ENCODE data around the gene JAZF1.

Gene JAZF1

DNA sequence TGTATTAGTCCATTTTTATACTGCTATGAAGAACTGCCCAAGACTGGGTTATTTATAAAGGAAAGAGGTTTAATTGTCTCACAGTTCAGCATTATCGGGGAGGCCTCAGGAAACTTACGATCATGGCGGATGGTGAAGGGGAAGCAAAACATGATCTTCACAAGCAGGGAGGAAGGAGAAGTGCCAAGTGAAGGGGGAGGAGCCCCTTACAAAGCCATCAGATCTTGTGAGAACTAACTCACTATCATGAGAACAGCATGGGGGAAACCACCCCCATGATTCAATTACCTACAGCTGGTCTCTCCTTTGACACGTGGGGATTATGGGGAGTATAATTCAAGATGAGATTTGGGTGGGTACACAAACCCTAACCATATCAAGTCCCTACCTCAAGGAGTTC lies 85.4 kb downstream of the JAZF1 start:
- peak in 1 of 2 experiments; percentile 31 for DNase-seq (ENCODE audit: low read depth in 1 of 2, low spot score in 1 of 2)
- no peaks in the 10 kb centered on the region for H3K27me3 ChIP-seq (ENCODE audit: insufficient read depth, poor library complexity, severe bottlenecking)
- TF ChIP-seq SPI1 (IDR thresholded peaks at IDR 0.05; ENCODE audit: borderline replicate concordance, low read depth) (no peak), POLR2AphosphoS5 (IDR thresholded peaks at IDR 0.05; ENCODE audit: low read depth) (no peak), GABPA (IDR thresholded peaks at IDR 0.05; ENCODE audit: low read depth) (no peak)
- TF ChIP-seq, protein P1, sequence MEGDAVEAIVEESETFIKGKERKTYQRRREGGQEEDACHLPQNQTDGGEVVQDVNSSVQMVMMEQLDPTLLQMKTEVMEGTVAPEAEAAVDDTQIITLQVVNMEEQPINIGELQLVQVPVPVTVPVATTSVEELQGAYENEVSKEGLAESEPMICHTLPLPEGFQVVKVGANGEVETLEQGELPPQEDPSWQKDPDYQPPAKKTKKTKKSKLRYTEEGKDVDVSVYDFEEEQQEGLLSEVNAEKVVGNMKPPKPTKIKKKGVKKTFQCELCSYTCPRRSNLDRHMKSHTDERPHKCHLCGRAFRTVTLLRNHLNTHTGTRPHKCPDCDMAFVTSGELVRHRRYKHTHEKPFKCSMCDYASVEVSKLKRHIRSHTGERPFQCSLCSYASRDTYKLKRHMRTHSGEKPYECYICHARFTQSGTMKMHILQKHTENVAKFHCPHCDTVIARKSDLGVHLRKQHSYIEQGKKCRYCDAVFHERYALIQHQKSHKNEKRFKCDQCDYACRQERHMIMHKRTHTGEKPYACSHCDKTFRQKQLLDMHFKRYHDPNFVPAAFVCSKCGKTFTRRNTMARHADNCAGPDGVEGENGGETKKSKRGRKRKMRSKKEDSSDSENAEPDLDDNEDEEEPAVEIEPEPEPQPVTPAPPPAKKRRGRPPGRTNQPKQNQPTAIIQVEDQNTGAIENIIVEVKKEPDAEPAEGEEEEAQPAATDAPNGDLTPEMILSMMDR (IDR thresholded peaks at IDR 0.05; ENCODE audit: insufficient read depth, low read length): no peak
- TF ChIP-seq, protein P2, sequence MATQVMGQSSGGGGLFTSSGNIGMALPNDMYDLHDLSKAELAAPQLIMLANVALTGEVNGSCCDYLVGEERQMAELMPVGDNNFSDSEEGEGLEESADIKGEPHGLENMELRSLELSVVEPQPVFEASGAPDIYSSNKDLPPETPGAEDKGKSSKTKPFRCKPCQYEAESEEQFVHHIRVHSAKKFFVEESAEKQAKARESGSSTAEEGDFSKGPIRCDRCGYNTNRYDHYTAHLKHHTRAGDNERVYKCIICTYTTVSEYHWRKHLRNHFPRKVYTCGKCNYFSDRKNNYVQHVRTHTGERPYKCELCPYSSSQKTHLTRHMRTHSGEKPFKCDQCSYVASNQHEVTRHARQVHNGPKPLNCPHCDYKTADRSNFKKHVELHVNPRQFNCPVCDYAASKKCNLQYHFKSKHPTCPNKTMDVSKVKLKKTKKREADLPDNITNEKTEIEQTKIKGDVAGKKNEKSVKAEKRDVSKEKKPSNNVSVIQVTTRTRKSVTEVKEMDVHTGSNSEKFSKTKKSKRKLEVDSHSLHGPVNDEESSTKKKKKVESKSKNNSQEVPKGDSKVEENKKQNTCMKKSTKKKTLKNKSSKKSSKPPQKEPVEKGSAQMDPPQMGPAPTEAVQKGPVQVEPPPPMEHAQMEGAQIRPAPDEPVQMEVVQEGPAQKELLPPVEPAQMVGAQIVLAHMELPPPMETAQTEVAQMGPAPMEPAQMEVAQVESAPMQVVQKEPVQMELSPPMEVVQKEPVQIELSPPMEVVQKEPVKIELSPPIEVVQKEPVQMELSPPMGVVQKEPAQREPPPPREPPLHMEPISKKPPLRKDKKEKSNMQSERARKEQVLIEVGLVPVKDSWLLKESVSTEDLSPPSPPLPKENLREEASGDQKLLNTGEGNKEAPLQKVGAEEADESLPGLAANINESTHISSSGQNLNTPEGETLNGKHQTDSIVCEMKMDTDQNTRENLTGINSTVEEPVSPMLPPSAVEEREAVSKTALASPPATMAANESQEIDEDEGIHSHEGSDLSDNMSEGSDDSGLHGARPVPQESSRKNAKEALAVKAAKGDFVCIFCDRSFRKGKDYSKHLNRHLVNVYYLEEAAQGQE (IDR thresholded peaks at IDR 0.05; ENCODE audit: insufficient replicate concordance, low read depth): no peak
- H3K27ac ChIP-seq (replicated peaks): no peak overlapping the region
- H3K4me3 ChIP-seq (replicated peaks; ENCODE audit: insufficient read depth, low read length): no peak overlapping the region

DNA sequence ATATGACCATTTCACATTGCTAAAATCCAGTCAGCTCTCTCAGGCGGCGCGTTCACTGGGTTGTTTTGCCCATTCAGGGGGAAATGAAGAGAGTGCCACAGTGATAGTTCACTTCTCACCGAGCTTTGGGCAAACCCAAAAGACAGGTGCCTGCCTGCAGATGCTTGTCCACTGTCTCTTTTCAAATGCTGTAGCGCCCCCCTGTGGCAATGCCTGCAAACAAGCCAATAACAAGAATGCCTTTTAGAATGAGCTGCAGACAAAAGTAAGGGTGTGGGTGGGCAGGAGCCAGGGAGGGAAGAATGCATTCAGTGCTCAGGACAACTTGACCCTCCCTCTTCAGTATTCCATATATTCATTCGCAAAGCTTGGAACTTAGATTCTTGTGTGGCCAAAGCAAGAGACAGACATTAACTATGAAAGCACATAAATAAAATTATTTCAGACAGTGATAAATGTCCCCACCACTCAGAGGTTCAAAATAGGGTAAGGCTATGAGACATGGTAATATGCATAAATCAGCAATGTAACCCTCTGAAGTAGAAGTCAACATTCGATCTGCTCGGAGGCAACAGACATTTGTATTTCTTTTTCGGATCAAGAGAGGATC lies 86.9 kb downstream of the JAZF1 start:
- Histone ChIP-seq H3K27me3 (ENCODE audit: insufficient read depth, poor library complexity, severe bottlenecking) (no peaks in the 10 kb centered on the region), H3K4me3 (replicated peaks; ENCODE audit: insufficient read depth, low read length) (no peak overlapping the region), H3K27ac (replicated peaks) (no peak overlapping the region)
- TF ChIP-seq, protein P1 (IDR thresholded peaks at IDR 0.05; ENCODE audit: insufficient read depth, low read length): peak; percentile 54
- TF ChIP-seq, protein P2 (IDR thresholded peaks at IDR 0.05; ENCODE audit: insufficient replicate concordance, low read depth): no peak
- DNase-seq (ENCODE audit: low read depth in 1 of 2, low spot score in 1 of 2): peak in 1 of 2 experiments; percentile 93

DNA sequence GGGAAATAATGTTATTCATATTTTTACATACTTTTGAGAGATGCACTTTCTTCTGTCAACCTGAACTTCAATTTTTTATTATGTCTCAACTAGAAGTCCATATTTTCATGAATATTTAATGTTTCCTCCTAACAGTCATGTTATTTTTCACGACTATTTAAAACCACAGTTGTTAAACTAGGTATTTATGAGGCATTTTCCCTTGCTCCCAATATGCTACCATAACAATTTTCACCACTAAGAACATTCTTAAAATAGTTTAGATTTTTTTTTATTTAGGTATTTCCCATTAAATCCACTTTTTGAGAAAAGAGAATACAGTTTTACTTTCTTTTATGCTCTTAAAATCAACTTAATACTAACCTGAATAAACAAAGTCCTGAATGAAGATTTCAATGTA lies 89.4 kb downstream of the JAZF1 start:
- no peak overlapping the region for H3K27ac ChIP-seq (replicated peaks)
- no peak for TF ChIP-seq POLR2AphosphoS5 (IDR thresholded peaks at IDR 0.05; ENCODE audit: low read depth)
- TF ChIP-seq, protein P2 (IDR thresholded peaks at IDR 0.05; ENCODE audit: insufficient replicate concordance, low read depth): no peak
- TF ChIP-seq, protein P1 (IDR thresholded peaks at IDR 0.05; ENCODE audit: insufficient read depth, low read length): no peak
- TF ChIP-seq GABPA (IDR thresholded peaks at IDR 0.05; ENCODE audit: low read depth): no peak
- TF ChIP-seq SPI1 (IDR thresholded peaks at IDR 0.05; ENCODE audit: borderline replicate concordance, low read depth): no peak
- no peak overlapping the region for H3K4me3 ChIP-seq (replicated peaks; ENCODE audit: insufficient read depth, low read length)
- H3K27me3 ChIP-seq (ENCODE audit: insufficient read depth, poor library complexity, severe bottlenecking): no peaks in the 10 kb centered on the region
- DNase-seq (ENCODE audit: low read depth in 1 of 2, low spot score in 1 of 2): no peak

All from HL-60 (cell line).